Measurements from ENCODE around the gene EEFSEC. TPM values are rescaled to one million over a fixed set of nuclear protein-coding genes. Genes with fewer than 3 reads are reported as not detected.

The EEFSEC gene
- total RNA-seq, 1 donor from 2014 or later, result 24.6 TPM

DNA sequence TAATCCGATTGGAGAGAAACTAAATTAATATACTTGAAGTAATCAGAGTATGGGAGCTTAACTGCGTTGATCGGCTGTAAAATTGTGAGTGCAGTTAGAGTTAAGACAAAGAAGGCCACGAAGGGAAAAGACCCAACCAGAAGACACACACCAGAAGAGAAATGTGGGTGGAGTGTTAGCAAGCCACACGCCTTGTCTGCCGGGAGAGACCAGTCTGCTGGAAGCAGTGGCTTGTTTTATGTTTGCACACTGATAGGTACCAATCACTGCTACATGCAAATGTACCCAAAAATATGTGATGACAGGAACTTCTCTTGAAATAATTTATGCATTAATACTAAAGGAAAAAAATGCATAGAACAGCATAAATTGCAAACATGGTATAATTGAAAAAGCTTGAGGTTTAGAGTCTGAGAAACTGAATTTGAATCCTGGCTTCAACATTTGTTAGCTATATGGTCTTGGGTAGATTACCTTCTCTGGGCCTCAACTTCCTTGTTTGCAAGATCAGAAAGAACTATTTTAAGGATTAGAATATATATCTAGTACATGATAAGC, 23.1 kb downstream of the EEFSEC start:
- Histone ChIP-seq H3K4me1 (peaks cover 20% of the 10 kb centered on the region), H3K9me3 (no peaks in the 10 kb centered on the region), H3K4me3 (no peak overlapping the region), H3K27me3 (no peaks in the 10 kb centered on the region), H3K36me3 (no peaks in the 10 kb centered on the region), H3K27ac (peak overlapping the region; percentile 51)
- DNase-seq (ENCODE audit: extremely low spot score in 2 of 2), result no peak
- intact Hi-C loops (cut with DNase I), result loop anchor here (10.0 kb wide), 1 partner anchor 428 kb away; no protein-coding TSS in a partner anchor
- no peak for TF ChIP-seq POLR2AphosphoS5 (IDR thresholded peaks at IDR 0.05; ENCODE audit: insufficient read depth in 1 of 2, low read depth in 1 of 2)
- TF ChIP-seq POLR2A (IDR thresholded peaks at IDR 0.05), result no peak
- TF ChIP-seq CTCF (IDR thresholded peaks at IDR 0.05), result no peak

DNA sequence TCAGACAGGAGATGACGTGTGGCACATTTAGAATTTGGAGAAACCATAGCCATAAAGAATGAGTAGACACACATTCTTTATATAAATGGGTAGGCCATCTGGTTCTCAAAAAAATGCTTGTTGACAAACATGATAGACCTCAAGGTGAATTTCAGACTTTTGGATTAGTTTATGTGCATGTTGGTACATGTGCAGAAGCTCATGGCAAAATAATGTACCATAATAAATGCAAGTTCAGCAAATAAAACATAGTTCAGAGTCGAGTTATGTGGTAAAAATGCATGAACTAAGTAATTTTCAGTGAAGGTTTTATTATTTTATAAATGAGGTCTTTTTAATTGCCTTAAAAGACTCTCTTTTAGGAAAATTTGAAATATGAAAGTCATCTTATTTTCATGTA, 24.6 kb downstream of the EEFSEC start:
- Histone ChIP-seq H3K9me3 (no peaks in the 10 kb centered on the region), H3K27ac (peak overlapping the region; percentile 51), H3K27me3 (no peaks in the 10 kb centered on the region), H3K4me3 (peak overlapping the region in 1 of 2 donors; percentile 24), H3K36me3 (no peaks in the 10 kb centered on the region), H3K4me1 (peaks cover 20% of the 10 kb centered on the region)
- no peak for TF ChIP-seq POLR2A (IDR thresholded peaks at IDR 0.05)
- TF ChIP-seq POLR2AphosphoS5 (IDR thresholded peaks at IDR 0.05; ENCODE audit: insufficient read depth in 1 of 2, low read depth in 1 of 2), result no peak
- TF ChIP-seq CTCF (IDR thresholded peaks at IDR 0.05), result no peak
- intact Hi-C loops (cut with DNase I), result loop anchor here (2.0 to 10.0 kb wide), 2 partner anchors 311 to 427 kb away; no protein-coding TSS in a partner anchor
- DNase-seq (ENCODE audit: extremely low spot score in 2 of 2), result no peak

DNA sequence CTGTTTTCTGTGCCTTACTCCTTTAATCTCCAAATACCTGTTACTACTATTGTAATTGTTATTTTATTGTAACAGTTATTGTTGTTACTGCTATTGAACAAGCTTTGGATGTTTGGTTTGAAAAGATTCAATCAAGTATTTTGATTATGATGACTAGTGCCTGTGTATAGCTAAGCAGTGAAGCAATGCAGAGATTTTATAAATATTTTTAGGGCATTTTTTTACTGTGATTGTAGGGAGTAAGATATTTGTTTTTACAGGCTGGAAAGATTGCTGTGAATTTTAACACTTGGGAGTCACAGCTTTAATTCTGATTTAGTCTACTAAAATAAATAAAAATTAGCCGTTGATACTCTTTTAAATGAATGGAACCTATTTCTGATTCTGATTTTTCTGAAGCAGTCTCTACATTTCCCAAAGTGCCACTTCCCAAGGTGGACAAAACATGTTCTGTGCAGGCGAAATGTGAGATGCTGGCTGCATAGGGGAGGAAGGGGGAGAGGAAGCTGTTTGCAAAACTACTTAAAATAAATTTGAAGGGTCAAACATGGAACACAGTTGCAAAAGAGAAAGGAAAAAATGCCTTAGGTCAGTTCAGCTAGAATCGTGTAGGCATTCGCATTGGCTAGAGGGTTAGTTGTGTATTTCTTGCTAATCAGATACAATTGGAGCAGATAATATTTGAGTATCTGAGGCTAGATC, 25.7 kb downstream of the EEFSEC start:
- intact Hi-C loops (cut with DNase I), result loop anchor here (2.0 to 10.0 kb wide), 2 partner anchors 310 to 426 kb away; no protein-coding TSS in a partner anchor
- H3K4me3 ChIP-seq, result peak overlapping the region; percentile 1 to 24
- no peak for TF ChIP-seq POLR2AphosphoS5 (IDR thresholded peaks at IDR 0.05; ENCODE audit: insufficient read depth in 1 of 2, low read depth in 1 of 2)
- TF ChIP-seq CTCF (IDR thresholded peaks at IDR 0.05), result no peak
- TF ChIP-seq POLR2A (IDR thresholded peaks at IDR 0.05), result no peak

GRCh38 chr3:128179484-128179819, 26.2 kb downstream of the EEFSEC start:
- H3K9me3 ChIP-seq, result no peaks in the 10 kb centered on the region
- H3K36me3 ChIP-seq, result no peaks in the 10 kb centered on the region
- H3K4me1 ChIP-seq, result peaks cover 11% of the 10 kb centered on the region
- DNase-seq (ENCODE audit: extremely low spot score in 2 of 2), result no peak
- H3K4me3 ChIP-seq, result peak overlapping the region; percentile 1 to 22
- no peaks in the 10 kb centered on the region for H3K27me3 ChIP-seq
- peak overlapping the region; percentile 51 for H3K27ac ChIP-seq
- no peak for TF ChIP-seq CTCF (IDR thresholded peaks at IDR 0.05)
- TF ChIP-seq POLR2AphosphoS5 (IDR thresholded peaks at IDR 0.05; ENCODE audit: insufficient read depth in 1 of 2, low read depth in 1 of 2), result no peak
- no peak for TF ChIP-seq POLR2A (IDR thresholded peaks at IDR 0.05)
- intact Hi-C loops (cut with DNase I), result loop anchor here (2.0 to 10.0 kb wide), 2 partner anchors 309 to 425 kb away; no protein-coding TSS in a partner anchor

More for the DNA sequence above, 25.7 kb downstream of the EEFSEC start:
- Histone ChIP-seq H3K27ac (peak overlapping the region; percentile 51), H3K27me3 (no peaks in the 10 kb centered on the region), H3K9me3 (no peaks in the 10 kb centered on the region), H3K36me3 (no peaks in the 10 kb centered on the region), H3K4me1 (peaks cover 16% of the 10 kb centered on the region)
- no peak for DNase-seq (ENCODE audit: extremely low spot score in 2 of 2)

- Histone ChIP-seq H3K4me3 (no peak overlapping the region), H3K36me3 (no peaks in the 10 kb centered on the region), H3K4me1 (peaks cover 4% of the 10 kb centered on the region), H3K27me3 (no peaks in the 10 kb centered on the region), H3K9me3 (no peaks in the 10 kb centered on the region), H3K27ac (peak overlapping the region; percentile 51)
- DNase-seq (ENCODE audit: extremely low spot score in 2 of 2), result no peak
- intact Hi-C loops (cut with DNase I), result no loop called here
- TF ChIP-seq CTCF (IDR thresholded peaks at IDR 0.05) (no peak), POLR2AphosphoS5 (IDR thresholded peaks at IDR 0.05; ENCODE audit: insufficient read depth in 1 of 2, low read depth in 1 of 2) (no peak), POLR2A (IDR thresholded peaks at IDR 0.05) (no peak)
Observed at GRCh38 chr3:128180436-128180835, 27.2 kb downstream of the EEFSEC start.
